ENCODE results near the gene PLPPR2. TPM values are rescaled to one million over a fixed set of nuclear protein-coding genes. Genes with fewer than 3 reads are reported as not detected.
"Not testable (repeated sequence)": the region's sequence is repeated elsewhere in the genome, so short reads cannot be mapped to it uniquely, and the experiment has no call there.

The PLPPR2 gene
- 10 to 100 TPM in 3 of 4 donors, 1 to 10 TPM in 1; 4.1 to 71.7 (median 23.7) TPM for total RNA-seq

GRCh38 chr19:11355160-11356073 lies at the start of gene PLPPR2:
Gene PLPPR2 (plus strand): TSS chr19:11355432. CDS start chr19:11357674, 2,242 bp downstream.
- H3K4me1 ChIP-seq = no peaks in the 10 kb centered on the region
- DNase-seq = peak; percentile 96 to 97
- peak within 1 kb of the TSS; percentile 72 to 88 for H3K27ac ChIP-seq
- intact Hi-C loops (cut with DNase I; ENCODE audit: low total_unique reads) = loop anchor here (10.0 kb wide), 1 partner anchor 61 kb away; the partner anchor contains the start of gene TSPAN16
- TF ChIP-seq POLR2A (IDR thresholded peaks at IDR 0.05) = peak; percentile 70 to 78
- no peak for TF ChIP-seq CTCF (IDR thresholded peaks at IDR 0.05)
- no peaks in the 10 kb centered on the region for H3K36me3 ChIP-seq
- H3K27me3 ChIP-seq = no peaks in the 10 kb centered on the region
- H3K9me3 ChIP-seq = no peaks in the 10 kb centered on the region
- peak within 1 kb of the TSS; percentile 77 to 84 for H3K4me3 ChIP-seq

- TF ChIP-seq CTCF (IDR thresholded peaks at IDR 0.05) (no peak), POLR2A (IDR thresholded peaks at IDR 0.05) (no peak)
- intact Hi-C loops (cut with DNase I; ENCODE audit: low total_unique reads) = no loop called here
- H3K4me3 ChIP-seq = no peak overlapping the region
- H3K9me3 ChIP-seq = no peaks in the 10 kb centered on the region
- no peaks in the 10 kb centered on the region for H3K4me1 ChIP-seq
- H3K36me3 ChIP-seq = no peaks in the 10 kb centered on the region
- no peak overlapping the region for H3K27ac ChIP-seq
- no peak for DNase-seq
- H3K27me3 ChIP-seq = no peaks in the 10 kb centered on the region
These were observed 48.9 kb upstream of the PLPPR2 start for GRCh38 chr19:11306337-11306736.

GRCh38 chr19:11320278-11320995 lies 34.8 kb upstream of the PLPPR2 start:
- H3K36me3 ChIP-seq; H3K9me3 ChIP-seq; intact Hi-C loops (cut with DNase I; ENCODE audit: low total_unique reads): not testable (repeated sequence)

GRCh38 chr19:11321191-11322126 lies 33.8 kb upstream of the PLPPR2 start:
- Histone ChIP-seq H3K36me3 (no peaks in the 10 kb centered on the region), H3K9me3 (no peaks in the 10 kb centered on the region), H3K4me3 (no peak overlapping the region), H3K4me1 (peaks cover 0 to 4% of the 10 kb centered on the region in 2 donors), H3K27ac (peak overlapping the region; percentile 1 to 20), H3K27me3 (no peaks in the 10 kb centered on the region)
- TF ChIP-seq POLR2A (IDR thresholded peaks at IDR 0.05) (no peak), CTCF (IDR thresholded peaks at IDR 0.05) (no peak)
- intact Hi-C loops (cut with DNase I; ENCODE audit: low total_unique reads) = no loop called here
- no peak for DNase-seq

More at GRCh38 chr19:11320278-11320995, 34.8 kb upstream of the PLPPR2 start:
- H3K27me3 ChIP-seq, DNase-seq, H3K4me3 ChIP-seq, H3K27ac ChIP-seq, H3K4me1 ChIP-seq: not testable (repeated sequence)
